ENCODE results near the gene DHRS11. TPM values are rescaled to one million over a fixed set of nuclear protein-coding genes. Genes with fewer than 3 reads are reported as not detected.
A peak's percentile ranks its signal among the peaks of the same experiment; 100 is the strongest.

DHRS11 gene
- total RNA-seq, 1 experiment from 2014 or later: 27.9 TPM

DNA sequence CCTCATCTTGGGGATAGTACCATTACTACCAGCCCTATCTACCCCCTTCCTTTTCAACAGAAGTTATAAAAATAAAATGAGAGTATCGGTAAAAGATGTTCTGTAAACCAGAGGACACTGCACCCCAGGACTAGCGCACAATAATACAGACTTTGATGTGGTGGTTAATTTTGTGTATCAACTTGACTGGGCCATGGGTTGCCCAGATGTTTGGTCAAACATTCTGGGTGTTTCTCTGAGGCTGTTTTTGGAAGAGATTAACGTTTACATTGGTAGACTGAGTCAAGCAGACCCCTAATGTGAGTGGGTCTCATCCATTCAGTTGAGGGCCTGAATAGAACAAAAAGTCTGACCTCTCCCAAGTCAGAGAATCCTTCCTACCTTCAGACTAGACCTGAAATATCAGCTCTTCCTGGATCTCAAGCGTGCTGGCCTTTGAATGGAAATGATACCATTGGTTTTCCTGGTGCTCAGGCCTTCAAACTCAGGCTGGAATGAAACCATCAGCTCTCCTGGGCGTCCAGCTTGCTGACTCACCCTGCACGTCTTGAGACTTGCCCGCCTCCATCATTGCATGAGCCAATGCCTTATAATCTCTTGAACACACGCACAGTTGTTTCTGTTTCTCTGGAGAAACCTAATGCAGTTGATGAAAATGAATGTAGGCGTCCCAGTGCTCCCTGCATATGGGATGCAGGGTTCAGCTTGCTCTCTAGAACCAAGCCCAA is 19.8 kb downstream of the DHRS11 start:
- H2BK15ac ChIP-seq (ENCODE audit: low read depth, low read length): no peak overlapping the region
- H3K9ac ChIP-seq (ENCODE audit: extremely low read depth, insufficient read length, low read length): no peak overlapping the region
- no peak overlapping the region for H3K18ac ChIP-seq (ENCODE audit: insufficient read length, low read depth, low read length)
- no peak overlapping the region for H3K23ac ChIP-seq (ENCODE audit: insufficient read length, low read depth, low read length)
- H2BK20ac ChIP-seq (ENCODE audit: low read depth, low read length, poor library complexity, severe bottlenecking): no peak overlapping the region
- H3K4ac ChIP-seq (ENCODE audit: low read depth, low read length): no peak overlapping the region
- no peak overlapping the region for H4K5ac ChIP-seq (ENCODE audit: insufficient read length, low read depth, low read length)
- no peaks in the 10 kb centered on the region for H4K20me1 ChIP-seq (ENCODE audit: control insufficient read depth, insufficient read depth, insufficient read length)
- DNase-seq: no peak
- Mint-ChIP-seq H3K4me3 (peak overlapping the region in 1 of 2 experiments; percentile 4; a peak in 1 of 5 replicates), H3K27me3 (ENCODE audit: low read depth) (no peaks in the 10 kb centered on the region), H3K4me1 (peaks cover 43 to 54% of the 10 kb centered on the region in 2 experiments), H3K27ac (0 out of 7 replicates have a peak overlapping the region, but pooled peaks of 1 of the 3 experiments have one; percentile 44), H3K9me3 (peaks cover 0 to 3% of the 10 kb centered on the region in 2 experiments; a peak in 1 of 5 replicates), H3K36me3 (ENCODE audit: insufficient read depth in 1 of 3, low read depth in 3 of 3) (peaks cover 3 to 16% (median 10%) of the 10 kb centered on the region in 3 experiments; a peak in 6 of 7 replicates)
- no peak overlapping the region for H2AK5ac ChIP-seq (ENCODE audit: insufficient read length, low read length)
- no peak overlapping the region for H2BK120ac ChIP-seq (ENCODE audit: low read depth, low read length, poor library complexity, severe bottlenecking)
- H2AFZ ChIP-seq (ENCODE audit: low read length): no peak overlapping the region
- H2BK5ac ChIP-seq (ENCODE audit: insufficient read length, low read length): no peak overlapping the region
- TF ChIP-seq, protein P1, sequence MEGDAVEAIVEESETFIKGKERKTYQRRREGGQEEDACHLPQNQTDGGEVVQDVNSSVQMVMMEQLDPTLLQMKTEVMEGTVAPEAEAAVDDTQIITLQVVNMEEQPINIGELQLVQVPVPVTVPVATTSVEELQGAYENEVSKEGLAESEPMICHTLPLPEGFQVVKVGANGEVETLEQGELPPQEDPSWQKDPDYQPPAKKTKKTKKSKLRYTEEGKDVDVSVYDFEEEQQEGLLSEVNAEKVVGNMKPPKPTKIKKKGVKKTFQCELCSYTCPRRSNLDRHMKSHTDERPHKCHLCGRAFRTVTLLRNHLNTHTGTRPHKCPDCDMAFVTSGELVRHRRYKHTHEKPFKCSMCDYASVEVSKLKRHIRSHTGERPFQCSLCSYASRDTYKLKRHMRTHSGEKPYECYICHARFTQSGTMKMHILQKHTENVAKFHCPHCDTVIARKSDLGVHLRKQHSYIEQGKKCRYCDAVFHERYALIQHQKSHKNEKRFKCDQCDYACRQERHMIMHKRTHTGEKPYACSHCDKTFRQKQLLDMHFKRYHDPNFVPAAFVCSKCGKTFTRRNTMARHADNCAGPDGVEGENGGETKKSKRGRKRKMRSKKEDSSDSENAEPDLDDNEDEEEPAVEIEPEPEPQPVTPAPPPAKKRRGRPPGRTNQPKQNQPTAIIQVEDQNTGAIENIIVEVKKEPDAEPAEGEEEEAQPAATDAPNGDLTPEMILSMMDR (conservative IDR thresholded peaks at IDR 0.05): no peak
- no peak overlapping the region for H3K56ac ChIP-seq (ENCODE audit: insufficient read length, low read depth, low read length)
- no peaks in the 10 kb centered on the region for H3K79me1 ChIP-seq (ENCODE audit: insufficient read depth, low read depth, low read length, poor library complexity, severe bottlenecking)
- no peak overlapping the region for H4K91ac ChIP-seq (ENCODE audit: insufficient read length, low read depth, low read length)
- H4K8ac ChIP-seq (replicated peaks; ENCODE audit: insufficient read length, low read depth, low read length): no peak overlapping the region
- no peaks in the 10 kb centered on the region for H3K79me2 ChIP-seq (ENCODE audit: insufficient read depth, low read length)
- H2BK12ac ChIP-seq (ENCODE audit: insufficient read length, low read depth, low read length): no peak overlapping the region
- no peaks in the 10 kb centered on the region for H3K23me2 ChIP-seq (ENCODE audit: insufficient read length, low read depth, low read length, poor library complexity, severe bottlenecking)
- H3K27me3 ChIP-seq (ENCODE audit: insufficient read depth, low read length): no peaks in the 10 kb centered on the region
- no peak overlapping the region for H3K4me2 ChIP-seq (ENCODE audit: insufficient read depth, insufficient read length, low read length)
- no peak overlapping the region for H3K27ac ChIP-seq (ENCODE audit: insufficient read length, low read depth, low read length)
- H3K14ac ChIP-seq (ENCODE audit: insufficient read depth, low read length): no peak overlapping the region
- no peak overlapping the region for H3T11ph ChIP-seq (ENCODE audit: low read length)
- WGBS (ENCODE audit: extremely low coverage, insufficient read length, low lambda C conversion rate): no CpG with 5 or more reads among the region's 9 CpGs
- peaks cover 8% of the 10 kb centered on the region; the same call in 1 of the 2 replicates for H3K4me1 ChIP-seq (ENCODE audit: insufficient read depth, low read length)
- H3K9me3 ChIP-seq (ENCODE audit: control insufficient read depth, low read depth, low read length): no peaks in the 10 kb centered on the region

Measured in H9 (cell line).